ENCODE measurements around the gene PNKP. TPM values are rescaled to one million over a fixed set of nuclear protein-coding genes. Genes with fewer than 3 reads are reported as not detected.

The PNKP gene
- total and polyA plus RNA-seq, 9 of the 15 experiments (the other 6 are each of a cell fraction or from before 2014, with no cell fraction given): 2.8 to 85.4 (median 25.3) TPM

DNA sequence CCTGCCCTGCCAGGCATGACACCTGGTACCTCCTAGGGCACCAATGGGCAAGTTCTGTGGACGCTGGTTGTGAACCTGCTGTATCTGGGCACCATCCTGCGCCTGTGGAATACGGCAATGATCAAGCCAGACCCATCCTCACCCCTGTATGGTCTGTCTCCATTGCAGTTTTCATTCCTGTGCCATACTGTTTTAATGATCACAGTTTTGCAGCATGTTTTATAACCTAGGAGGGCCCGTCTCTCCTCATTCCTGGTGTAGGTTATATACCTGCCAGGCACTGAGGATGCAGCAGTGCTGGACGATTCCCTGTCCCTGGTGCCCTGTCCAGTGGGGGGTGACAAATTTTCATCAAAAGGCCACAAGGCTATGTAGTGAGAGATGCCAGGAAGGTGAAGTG, 15.7 kb upstream of the PNKP start (continued):
- TF ChIP-seq, protein P1, sequence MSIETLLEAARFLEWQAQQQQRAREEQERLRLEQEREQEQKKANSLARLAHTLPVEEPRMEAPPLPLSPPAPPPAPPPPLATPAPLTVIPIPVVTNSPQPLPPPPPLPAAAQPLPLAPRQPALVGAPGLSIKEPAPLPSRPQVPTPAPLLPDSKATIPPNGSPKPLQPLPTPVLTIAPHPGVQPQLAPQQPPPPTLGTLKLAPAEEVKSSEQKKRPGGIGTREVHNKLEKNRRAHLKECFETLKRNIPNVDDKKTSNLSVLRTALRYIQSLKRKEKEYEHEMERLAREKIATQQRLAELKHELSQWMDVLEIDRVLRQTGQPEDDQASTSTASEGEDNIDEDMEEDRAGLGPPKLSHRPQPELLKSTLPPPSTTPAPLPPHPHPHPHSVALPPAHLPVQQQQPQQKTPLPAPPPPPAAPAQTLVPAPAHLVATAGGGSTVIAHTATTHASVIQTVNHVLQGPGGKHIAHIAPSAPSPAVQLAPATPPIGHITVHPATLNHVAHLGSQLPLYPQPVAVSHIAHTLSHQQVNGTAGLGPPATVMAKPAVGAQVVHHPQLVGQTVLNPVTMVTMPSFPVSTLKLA (conservative IDR thresholded peaks at IDR 0.05): no peak
- TF ChIP-seq PRPF4 (IDR thresholded peaks at IDR 0.05; ENCODE audit: insufficient read depth, low read depth, low read length, poor library complexity, severe bottlenecking) (no peak), HSF4 (CRISPR knock-in tag; IDR thresholded peaks at IDR 0.05; ENCODE audit: borderline replicate concordance) (no peak), SMARCA5 (IDR thresholded peaks at IDR 0.05) (no peak), DDX20 (tag; IDR thresholded peaks at IDR 0.05; ENCODE audit: low read depth) (no peak), IFI16 (CRISPR knock-in tag; IDR thresholded peaks at IDR 0.05) (no peak), ESRRB (CRISPR knock-in tag; IDR thresholded peaks at IDR 0.05; ENCODE audit: borderline replicate concordance) (no peak), ZNF140 (CRISPR knock-in tag; IDR thresholded peaks at IDR 0.05) (no peak), ZNF551 (CRISPR knock-in tag; IDR thresholded peaks at IDR 0.05) (no peak), EWSR1 (IDR thresholded peaks at IDR 0.05; ENCODE audit: borderline replicate concordance, low read depth, partially characterized antibody) (no peak), ETV5 (CRISPR knock-in tag; IDR thresholded peaks at IDR 0.05; ENCODE audit: low read depth) (no peak), SMARCB1 (IDR thresholded peaks at IDR 0.05; ENCODE audit: insufficient read length, low read depth) (no peak), CBX2 (IDR thresholded peaks at IDR 0.05; ENCODE audit: insufficient read depth, low read length, poor library complexity, severe bottlenecking) (no peak), CHD1 (IDR thresholded peaks at IDR 0.05; ENCODE audit: low read length) (no peak), PTTG1 (tag; IDR thresholded peaks at IDR 0.05; ENCODE audit: low read depth) (no peak)
- TF ChIP-seq, protein P2, sequence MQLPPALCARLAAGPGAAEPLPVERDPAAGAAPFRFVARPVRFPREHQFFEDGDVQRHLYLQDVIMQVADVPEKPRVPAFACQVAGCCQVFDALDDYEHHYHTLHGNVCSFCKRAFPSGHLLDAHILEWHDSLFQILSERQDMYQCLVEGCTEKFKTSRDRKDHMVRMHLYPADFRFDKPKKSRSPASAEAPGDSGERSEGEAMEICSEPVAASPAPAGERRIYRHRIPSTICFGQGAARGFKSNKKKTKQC (CRISPR knock-in tag; IDR thresholded peaks at IDR 0.05): no peak
- TF ChIP-seq, protein P3, sequence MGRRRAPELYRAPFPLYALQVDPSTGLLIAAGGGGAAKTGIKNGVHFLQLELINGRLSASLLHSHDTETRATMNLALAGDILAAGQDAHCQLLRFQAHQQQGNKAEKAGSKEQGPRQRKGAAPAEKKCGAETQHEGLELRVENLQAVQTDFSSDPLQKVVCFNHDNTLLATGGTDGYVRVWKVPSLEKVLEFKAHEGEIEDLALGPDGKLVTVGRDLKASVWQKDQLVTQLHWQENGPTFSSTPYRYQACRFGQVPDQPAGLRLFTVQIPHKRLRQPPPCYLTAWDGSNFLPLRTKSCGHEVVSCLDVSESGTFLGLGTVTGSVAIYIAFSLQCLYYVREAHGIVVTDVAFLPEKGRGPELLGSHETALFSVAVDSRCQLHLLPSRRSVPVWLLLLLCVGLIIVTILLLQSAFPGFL (CRISPR knock-in tag; IDR thresholded peaks at IDR 0.05): no peak
- TF ChIP-seq, protein P4, sequence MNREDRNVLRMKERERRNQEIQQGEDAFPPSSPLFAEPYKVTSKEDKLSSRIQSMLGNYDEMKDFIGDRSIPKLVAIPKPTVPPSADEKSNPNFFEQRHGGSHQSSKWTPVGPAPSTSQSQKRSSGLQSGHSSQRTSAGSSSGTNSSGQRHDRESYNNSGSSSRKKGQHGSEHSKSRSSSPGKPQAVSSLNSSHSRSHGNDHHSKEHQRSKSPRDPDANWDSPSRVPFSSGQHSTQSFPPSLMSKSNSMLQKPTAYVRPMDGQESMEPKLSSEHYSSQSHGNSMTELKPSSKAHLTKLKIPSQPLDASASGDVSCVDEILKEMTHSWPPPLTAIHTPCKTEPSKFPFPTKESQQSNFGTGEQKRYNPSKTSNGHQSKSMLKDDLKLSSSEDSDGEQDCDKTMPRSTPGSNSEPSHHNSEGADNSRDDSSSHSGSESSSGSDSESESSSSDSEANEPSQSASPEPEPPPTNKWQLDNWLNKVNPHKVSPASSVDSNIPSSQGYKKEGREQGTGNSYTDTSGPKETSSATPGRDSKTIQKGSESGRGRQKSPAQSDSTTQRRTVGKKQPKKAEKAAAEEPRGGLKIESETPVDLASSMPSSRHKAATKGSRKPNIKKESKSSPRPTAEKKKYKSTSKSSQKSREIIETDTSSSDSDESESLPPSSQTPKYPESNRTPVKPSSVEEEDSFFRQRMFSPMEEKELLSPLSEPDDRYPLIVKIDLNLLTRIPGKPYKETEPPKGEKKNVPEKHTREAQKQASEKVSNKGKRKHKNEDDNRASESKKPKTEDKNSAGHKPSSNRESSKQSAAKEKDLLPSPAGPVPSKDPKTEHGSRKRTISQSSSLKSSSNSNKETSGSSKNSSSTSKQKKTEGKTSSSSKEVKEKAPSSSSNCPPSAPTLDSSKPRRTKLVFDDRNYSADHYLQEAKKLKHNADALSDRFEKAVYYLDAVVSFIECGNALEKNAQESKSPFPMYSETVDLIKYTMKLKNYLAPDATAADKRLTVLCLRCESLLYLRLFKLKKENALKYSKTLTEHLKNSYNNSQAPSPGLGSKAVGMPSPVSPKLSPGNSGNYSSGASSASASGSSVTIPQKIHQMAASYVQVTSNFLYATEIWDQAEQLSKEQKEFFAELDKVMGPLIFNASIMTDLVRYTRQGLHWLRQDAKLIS (CRISPR knock-in tag; IDR thresholded peaks at IDR 0.05): no peak
